Activated B cell treated with CpG ODN at 0.5 μM for 24 hours (primary cell): ENCODE measurements around the gene CCDC178. TPM values are rescaled to one million over a fixed set of nuclear protein-coding genes. Genes with fewer than 3 reads are reported as not detected.
"Not testable (repeated sequence)": the region's sequence is repeated elsewhere in the genome, so short reads cannot be mapped to it uniquely, and the experiment has no call there.

Source experiments
- ATAC-seq: fragments of 200-7000 bp; cut with Tn5 transposase; one replicate; pipeline ENCODE4 v1.10.0; 2021; ENCODE audit warnings: low read depth, mild to moderate bottlenecking, moderate library complexity
- CTCF ChIA-PET: fragments of 350-600 bp; sonication (Branson Sonifier 250); formaldehyde crosslinking; loops from one replicate; lab custom pipeline; 2021; ENCODE audit warnings: antibody characterized with exemption; lab: Charles Lee
- POLR2A ChIA-PET: fragments of 350-600 bp; sonication (Branson Sonifier 250); formaldehyde crosslinking; loops from one replicate; lab custom pipeline; 2021; ENCODE audit warnings: antibody characterized with exemption; lab: Charles Lee
- DNase-seq: peaks from one replicate; pipeline ENCODE4 v3.0.0; 2022
- H3K27ac Mint-ChIP-seq: one replicate; pipeline ENCODE4 v1.8.0; 2020; ENCODE audit warnings: mixed read lengths
- H3K27me3 Mint-ChIP-seq: one replicate; pipeline ENCODE4 v1.8.0; 2021; ENCODE audit warnings: mixed read lengths
- H3K36me3 Mint-ChIP-seq: one replicate; pipeline ENCODE4 v1.8.0; 2021; ENCODE audit warnings: low read depth, mixed read lengths
- H3K4me1 Mint-ChIP-seq: one replicate; pipeline ENCODE4 v1.8.0; 2021; ENCODE audit warnings: mixed read lengths
- H3K4me3 Mint-ChIP-seq: one replicate; pipeline ENCODE4 v1.8.0; 2020; ENCODE audit warnings: mild to moderate bottlenecking, mixed read lengths
- H3K9me3 Mint-ChIP-seq: one replicate; pipeline ENCODE4 v1.8.0; 2020; ENCODE audit warnings: mixed read lengths
- intact Hi-C: fragments of 100-400 bp; cut with micrococcal nuclease; formaldehyde crosslinking; loops from one replicate; pipeline ENCODE4 v1.15.1; 2024
- total RNA-seq: library from RNA; stranded (reverse); gene quantifications from 2 replicates; pipeline ENCODE4 v1.2.3, GENCODE V29; 2022
- TF ChIP-seq, protein P1 (sequence below): fragments of 200-600 bp; IDR thresholded peaks from one replicate; pipeline ENCODE4 v1.8.0; 2022; ENCODE audit warnings: antibody characterized with exemption, mild to moderate bottlenecking

CCDC178 gene
- total RNA-seq, 1 donor from 2014 or later: not detected

DNA sequence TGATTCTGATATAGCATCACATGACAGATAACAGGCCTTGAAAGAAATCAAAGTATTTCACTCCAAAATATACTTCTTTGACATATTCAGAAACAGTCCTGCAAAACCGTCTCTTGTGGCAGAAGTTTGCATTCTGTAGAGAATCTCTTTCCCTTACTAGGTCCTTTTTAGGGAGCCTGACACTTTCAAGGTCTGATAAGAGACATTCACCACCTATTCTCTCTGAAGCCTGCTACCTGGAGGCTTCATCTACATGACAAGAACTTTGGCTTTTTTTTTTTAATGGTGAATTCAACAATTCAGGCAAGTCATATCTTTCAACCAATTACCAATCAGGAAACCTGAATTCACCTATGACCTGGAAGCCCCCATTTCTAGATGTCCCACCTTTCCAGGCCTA is 83.8 kb downstream of the CCDC178 start:
- CTCF ChIA-PET: no interaction called here
- H3K4me1 Mint-ChIP-seq: no peaks in the 10 kb centered on the region
- no peak overlapping the region for H3K4me3 Mint-ChIP-seq
- no peak overlapping the region for H3K27ac Mint-ChIP-seq
- no peaks in the 10 kb centered on the region for H3K27me3 Mint-ChIP-seq
- H3K36me3 Mint-ChIP-seq: no peaks in the 10 kb centered on the region
- intact Hi-C loops: no loop called here
- TF ChIP-seq, protein P1, sequence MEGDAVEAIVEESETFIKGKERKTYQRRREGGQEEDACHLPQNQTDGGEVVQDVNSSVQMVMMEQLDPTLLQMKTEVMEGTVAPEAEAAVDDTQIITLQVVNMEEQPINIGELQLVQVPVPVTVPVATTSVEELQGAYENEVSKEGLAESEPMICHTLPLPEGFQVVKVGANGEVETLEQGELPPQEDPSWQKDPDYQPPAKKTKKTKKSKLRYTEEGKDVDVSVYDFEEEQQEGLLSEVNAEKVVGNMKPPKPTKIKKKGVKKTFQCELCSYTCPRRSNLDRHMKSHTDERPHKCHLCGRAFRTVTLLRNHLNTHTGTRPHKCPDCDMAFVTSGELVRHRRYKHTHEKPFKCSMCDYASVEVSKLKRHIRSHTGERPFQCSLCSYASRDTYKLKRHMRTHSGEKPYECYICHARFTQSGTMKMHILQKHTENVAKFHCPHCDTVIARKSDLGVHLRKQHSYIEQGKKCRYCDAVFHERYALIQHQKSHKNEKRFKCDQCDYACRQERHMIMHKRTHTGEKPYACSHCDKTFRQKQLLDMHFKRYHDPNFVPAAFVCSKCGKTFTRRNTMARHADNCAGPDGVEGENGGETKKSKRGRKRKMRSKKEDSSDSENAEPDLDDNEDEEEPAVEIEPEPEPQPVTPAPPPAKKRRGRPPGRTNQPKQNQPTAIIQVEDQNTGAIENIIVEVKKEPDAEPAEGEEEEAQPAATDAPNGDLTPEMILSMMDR: no peak
- ATAC-seq (no peak), DNase-seq (no peak)
- POLR2A ChIA-PET: no interaction called here
- no peaks in the 10 kb centered on the region for H3K9me3 Mint-ChIP-seq

DNA sequence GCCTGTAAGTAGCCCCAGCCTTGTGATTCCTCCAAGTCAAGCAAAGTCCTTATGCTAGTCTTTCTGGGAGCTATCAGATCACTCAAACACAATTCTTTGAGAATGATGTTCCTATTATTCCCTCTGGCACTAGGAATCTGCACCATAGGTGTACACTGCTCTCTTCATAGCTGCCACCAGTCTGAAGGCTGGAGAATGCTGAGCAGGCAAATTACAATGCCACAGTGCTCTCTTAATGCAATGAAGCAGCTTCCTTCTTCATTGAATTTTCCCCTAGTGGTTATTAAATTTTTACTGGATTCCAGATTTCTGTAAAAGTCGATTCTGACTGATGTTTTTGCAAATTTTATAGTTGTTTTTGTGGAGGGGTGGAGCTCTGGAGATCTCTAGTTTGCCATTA is 84.8 kb downstream of the CCDC178 start:
- no peak for ATAC-seq
- ChIA-PET POLR2A (no interaction called here), CTCF (no interaction called here)
- H3K27me3 Mint-ChIP-seq: no peaks in the 10 kb centered on the region
- intact Hi-C loops: no loop called here
- no peak overlapping the region for H3K4me3 Mint-ChIP-seq
- no peak overlapping the region for H3K27ac Mint-ChIP-seq
- H3K36me3 Mint-ChIP-seq: no peaks in the 10 kb centered on the region
- TF ChIP-seq, protein P1: no peak
- DNase-seq: no peak
- no peaks in the 10 kb centered on the region for H3K4me1 Mint-ChIP-seq
- H3K9me3 Mint-ChIP-seq: no peaks in the 10 kb centered on the region

DNA sequence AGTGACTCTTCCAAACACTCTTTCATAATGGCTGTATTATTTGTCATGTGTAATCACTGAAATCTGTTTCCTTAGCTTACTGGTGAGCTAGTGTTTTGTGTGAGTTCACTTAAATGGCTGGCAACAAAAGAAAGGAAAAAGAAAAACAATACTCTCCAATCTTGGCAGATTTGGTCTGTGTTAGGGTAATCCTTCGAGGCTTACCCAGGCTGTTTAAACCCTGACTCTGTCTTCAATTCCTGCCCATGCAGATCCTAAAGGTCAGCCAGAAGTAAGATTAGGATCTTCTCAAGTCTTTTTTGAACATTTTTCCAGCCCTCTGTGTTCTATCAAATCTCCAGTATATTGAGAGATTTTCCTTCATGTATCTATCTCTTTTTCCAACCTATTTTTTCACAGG is 85.3 kb downstream of the CCDC178 start:
- POLR2A ChIA-PET: no interaction called here
- no peaks in the 10 kb centered on the region for H3K27me3 Mint-ChIP-seq

DNA sequence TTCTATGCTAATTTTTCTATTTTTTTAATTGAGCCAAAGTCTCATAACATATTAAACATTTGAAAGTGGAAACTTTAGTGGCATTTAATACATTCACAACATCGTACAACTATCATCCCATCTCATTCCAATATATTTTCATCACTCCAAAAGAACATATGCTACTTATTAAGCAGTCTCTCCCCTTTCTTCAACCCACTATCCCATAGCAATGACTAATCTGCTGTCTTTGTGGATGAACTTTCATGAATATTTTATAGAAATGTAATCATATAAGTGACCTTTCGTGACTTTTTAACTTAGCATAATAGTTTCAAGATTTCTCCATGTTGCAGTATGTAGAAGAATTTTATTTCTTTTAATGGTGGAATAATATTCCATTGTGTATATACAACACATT is 90.3 kb downstream of the CCDC178 start:
- no peak overlapping the region for H3K27ac Mint-ChIP-seq
- H3K4me1 Mint-ChIP-seq: no peaks in the 10 kb centered on the region
- POLR2A ChIA-PET: no interaction called here
- CTCF ChIA-PET: no interaction called here
- no peak for DNase-seq
- intact Hi-C loops: no loop called here
- no peaks in the 10 kb centered on the region for H3K9me3 Mint-ChIP-seq
- H3K36me3 Mint-ChIP-seq: no peaks in the 10 kb centered on the region
- TF ChIP-seq, protein P1: no peak
- H3K27me3 Mint-ChIP-seq: no peaks in the 10 kb centered on the region
- no peak overlapping the region for H3K4me3 Mint-ChIP-seq
- no peak for ATAC-seq

More for the DNA sequence above, 85.3 kb downstream of the CCDC178 start:
- no peaks in the 10 kb centered on the region for H3K9me3 Mint-ChIP-seq
- no peak for ATAC-seq
- CTCF ChIA-PET: no interaction called here
- no peaks in the 10 kb centered on the region for H3K36me3 Mint-ChIP-seq
- no peak overlapping the region for H3K27ac Mint-ChIP-seq
- no peak overlapping the region for H3K4me3 Mint-ChIP-seq
- H3K4me1 Mint-ChIP-seq: no peaks in the 10 kb centered on the region
- TF ChIP-seq, protein P1: no peak
- intact Hi-C loops: no loop called here
- DNase-seq: no peak

DNA sequence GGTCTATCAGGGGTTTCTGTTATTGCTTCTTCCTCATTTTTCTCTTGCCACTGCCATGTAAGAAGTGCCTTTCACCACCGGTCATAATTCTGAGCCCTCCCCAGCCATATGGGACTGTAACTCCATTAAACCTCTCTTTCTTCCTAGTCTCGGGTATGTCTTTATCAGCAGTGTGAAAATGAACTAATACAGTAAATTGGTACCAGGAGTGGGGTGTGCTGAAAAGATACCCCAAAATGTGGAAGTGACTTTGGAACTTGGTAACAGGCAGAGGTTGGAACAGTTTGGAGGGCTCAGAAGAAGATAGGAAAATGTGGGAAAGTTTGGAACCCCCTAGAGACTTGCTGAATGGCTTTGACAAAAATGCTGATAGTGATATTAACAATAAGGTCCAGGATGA is 100.8 kb downstream of the CCDC178 start:
- ATAC-seq, CTCF ChIA-PET, H3K36me3 Mint-ChIP-seq, H3K27ac Mint-ChIP-seq, H3K4me1 Mint-ChIP-seq, DNase-seq, H3K27me3 Mint-ChIP-seq, H3K4me3 Mint-ChIP-seq, intact Hi-C loops, POLR2A ChIA-PET: not testable (repeated sequence)
- peaks cover 17% of the 10 kb centered on the region for H3K9me3 Mint-ChIP-seq

DNA sequence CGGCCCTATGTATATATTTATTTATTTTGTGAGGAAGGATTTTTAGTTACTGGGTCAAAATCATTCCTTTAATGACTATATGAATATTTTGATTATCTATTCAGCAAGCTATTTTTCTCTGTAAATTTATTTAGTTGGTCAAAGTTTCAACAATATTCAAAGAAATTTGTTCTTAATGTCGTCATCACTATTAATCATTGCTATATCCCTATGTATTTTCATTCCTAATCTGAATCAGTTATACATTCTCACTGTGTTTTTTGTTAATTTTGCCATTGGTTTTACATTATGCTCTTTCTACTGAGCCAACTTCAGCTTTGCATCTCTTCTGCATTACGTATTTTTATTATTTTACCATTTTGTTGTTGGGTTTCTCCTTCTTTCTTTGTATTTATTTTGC is 105.7 kb downstream of the CCDC178 start:
- ChIA-PET CTCF (no interaction called here), POLR2A (no interaction called here)
- TF ChIP-seq, protein P1: no peak
- DNase-seq (no peak), ATAC-seq (no peak)
- intact Hi-C loops: no loop called here
- Mint-ChIP-seq H3K4me1 (no peaks in the 10 kb centered on the region), H3K4me3 (no peak overlapping the region), H3K9me3 (peaks cover 10% of the 10 kb centered on the region), H3K27ac (no peak overlapping the region), H3K36me3 (no peaks in the 10 kb centered on the region), H3K27me3 (no peaks in the 10 kb centered on the region)
